GM12878 (cell line): Measurements from ENCODE around the gene ISCA2. TPM values are rescaled to one million over a fixed set of nuclear protein-coding genes. Genes with fewer than 3 reads are reported as not detected.

Experiments
- BCL3 ChIP-seq: IDR thresholded peaks from 2 replicates; pipeline ENCODE4 v1.6.1; 2011; ENCODE audit warnings: borderline replicate concordance, low read depth, mild to moderate bottlenecking, moderate library complexity, low read length; ENCODE audit not compliant: insufficient read depth, poor library complexity, severe bottlenecking
- CHD1 ChIP-seq: IDR thresholded peaks from 2 replicates; pipeline ENCODE4 v1.6.1; 2012; ENCODE audit warnings: low read depth, low read length, improper control_type of control experiment
- CTCF ChIP-seq, 3 experiments: IDR thresholded peaks in 2 of 3; conservative IDR thresholded peaks in 1 of 3; 2 replicates each; pipeline ENCODE4 v1.5.1; 2011; ENCODE audit warnings: low read depth in 3 of 3, low read length in 3 of 3, mild to moderate bottlenecking in 3 of 3, control low read depth in 2 of 3, moderate library complexity in 2 of 3, inconsistent platforms in 1 of 3, mixed read lengths in 1 of 3; ENCODE audit not compliant: control insufficient read depth in 2 of 3, insufficient read depth in 1 of 3; ENCODE audit errors: extremely low read depth in 1 of 3
- HCFC1 ChIP-seq: fragments of 150-350 bp; IDR thresholded peaks from 2 replicates; pipeline ENCODE4 v1.6.1; 2014; ENCODE audit warnings: low read length
- IKZF2 ChIP-seq, 2 experiments: fragments of 450-650 bp; IDR thresholded peaks; 2 replicates each; pipeline ENCODE4 v1.6.1; 2017; ENCODE audit warnings: mild to moderate bottlenecking in 2 of 2, moderate library complexity in 2 of 2
- MEF2B ChIP-seq: fragments of 450-650 bp; IDR thresholded peaks from 2 replicates; pipeline ENCODE4 v1.6.1; 2018; ENCODE audit warnings: mild to moderate bottlenecking, moderate library complexity; ENCODE audit not compliant: partially characterized antibody, poor library complexity, severe bottlenecking
- MYB ChIP-seq: fragments of 150-350 bp; IDR thresholded peaks from 2 replicates; pipeline ENCODE4 v1.6.1; 2014; ENCODE audit warnings: mild to moderate bottlenecking, low read depth, low read length, borderline replicate concordance
- PAX8 ChIP-seq: fragments of 450-650 bp; IDR thresholded peaks from 2 replicates; pipeline ENCODE4 v1.6.1; 2017; ENCODE audit warnings: mild to moderate bottlenecking, moderate library complexity
- RELA ChIP-seq: fragments of 450-650 bp; IDR thresholded peaks from 2 replicates; pipeline ENCODE4 v1.8.0; 2014; ENCODE audit warnings: borderline replicate concordance; ENCODE audit not compliant: partially characterized antibody
- SIN3A ChIP-seq: IDR thresholded peaks from 2 replicates; pipeline ENCODE4 v1.6.1; 2012; ENCODE audit warnings: low read depth, low read length, improper control_type of control experiment
- TBL1XR1 ChIP-seq: IDR thresholded peaks from 2 replicates; pipeline ENCODE4 v1.6.1; 2012; ENCODE audit warnings: low read depth, low read length, improper control_type of control experiment
- TCF7 ChIP-seq: IDR thresholded peaks from 2 replicates; pipeline ENCODE4 v1.6.1; 2014; ENCODE audit warnings: antibody characterized with exemption, borderline replicate concordance
- polyA plus RNA-seq, 11 experiments: library from polyadenylated mRNA; depleted of rRNA in 4 of 11; unstranded in 6 of 11; stranded (reverse) in 5 of 11; fragments of >200 nt; fragmentation: Nextera tagmentation in 4 of 11; fragmentation: Illumina TruSeq in 1 of 11; extraction: Ambion mirVana in 4 of 11; extraction: Trizol in 1 of 11; gene quantifications; 1 replicate in 1 of 11; 2 replicates in 10 of 11; pipeline versions ENCODE4 v1.2.1 to v1.2.3, GENCODE V29; 2011 to 2016; ENCODE audit warnings: inconsistent platforms in 2 of 11, missing spikeins in 2 of 11, low read depth in 1 of 11
- total RNA-seq, 4 experiments: library from RNA; depleted of rRNA in 3 of 4; stranded (reverse); fragments of >200 nt in 3 of 4; fragmentation: Illumina TruSeq in 1 of 4; extraction: Trizol in 1 of 4; gene quantifications; 2 replicates each; pipeline versions ENCODE4 v1.2.1 to v1.2.3, GENCODE V29; 2013 to 2021
- TF ChIP-seq, protein P1 (sequence below): IDR thresholded peaks from 2 replicates; pipeline ENCODE4 v1.6.1; 2012; ENCODE audit warnings: low read depth, low read length, improper control_type of control experiment

ISCA2 gene
- total and polyA plus RNA-seq, 10 of the 15 experiments (the other 5 are each of a cell fraction or from before 2014, with no cell fraction given): 7.5 to 116 (median 32.5) TPM

DNA sequence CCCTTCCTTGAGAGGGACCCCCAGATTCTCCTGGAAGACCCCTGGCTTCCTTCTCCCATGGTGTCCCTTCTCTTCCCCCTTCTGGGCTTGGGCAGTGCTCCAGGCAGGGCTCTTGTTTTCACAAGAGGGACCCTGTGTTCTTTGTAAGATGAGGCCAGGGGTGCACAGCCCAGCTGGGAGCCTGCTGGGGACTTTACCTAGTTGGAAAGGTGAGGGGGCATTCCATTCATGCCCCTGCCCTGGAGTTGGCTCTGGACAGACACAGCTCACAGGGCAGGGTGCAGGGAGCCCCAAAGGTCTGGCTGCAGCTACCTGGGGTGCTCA, 31.2 kb downstream of the ISCA2 start (continued):
- TF ChIP-seq MEF2B (no peak), BCL3 (no peak), SIN3A (no peak), PAX8 (no peak), CTCF (IDR thresholded peaks at IDR 0.05 in 2 of 3, conservative IDR thresholded peaks at IDR 0.05 in 1 of 3; ENCODE audit: control insufficient read depth in 2 of 3, extremely low read depth in 1 of 3, insufficient read depth in 1 of 3, low read depth in 3 of 3, low read length in 3 of 3) (no peak), HCFC1 (no peak), TBL1XR1 (no peak), RELA (no peak), CHD1 (no peak), TCF7 (no peak), MYB (no peak), IKZF2 (IDR thresholded peaks at IDR 0.05) (no peak)
- TF ChIP-seq, protein P1, sequence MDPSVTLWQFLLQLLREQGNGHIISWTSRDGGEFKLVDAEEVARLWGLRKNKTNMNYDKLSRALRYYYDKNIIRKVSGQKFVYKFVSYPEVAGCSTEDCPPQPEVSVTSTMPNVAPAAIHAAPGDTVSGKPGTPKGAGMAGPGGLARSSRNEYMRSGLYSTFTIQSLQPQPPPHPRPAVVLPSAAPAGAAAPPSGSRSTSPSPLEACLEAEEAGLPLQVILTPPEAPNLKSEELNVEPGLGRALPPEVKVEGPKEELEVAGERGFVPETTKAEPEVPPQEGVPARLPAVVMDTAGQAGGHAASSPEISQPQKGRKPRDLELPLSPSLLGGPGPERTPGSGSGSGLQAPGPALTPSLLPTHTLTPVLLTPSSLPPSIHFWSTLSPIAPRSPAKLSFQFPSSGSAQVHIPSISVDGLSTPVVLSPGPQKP: no peak
